OCI-LY7 (cell line): ENCODE results near the gene PSPN.

ENCODE experiments used
- EZH2phosphoT487 ChIP-seq: fragments of 200-600 bp; sonication (generic); IDR thresholded peaks from 2 replicates; pipeline ENCODE4 v1.6.1; 2018; ENCODE audit warnings: low read depth, borderline replicate concordance, mild to moderate bottlenecking, mixed run types, antibody characterized with exemption, low read length, moderate library complexity, mixed read lengths
- TF ChIP-seq, protein P1 (sequence below): fragments of 200-600 bp; sonication (generic); conservative IDR thresholded peaks from 2 replicates; pipeline ENCODE4 v1.5.1; 2014; ENCODE audit warnings: mild to moderate bottlenecking, antibody characterized with exemption, low read length, moderate library complexity, mixed read lengths

DNA sequence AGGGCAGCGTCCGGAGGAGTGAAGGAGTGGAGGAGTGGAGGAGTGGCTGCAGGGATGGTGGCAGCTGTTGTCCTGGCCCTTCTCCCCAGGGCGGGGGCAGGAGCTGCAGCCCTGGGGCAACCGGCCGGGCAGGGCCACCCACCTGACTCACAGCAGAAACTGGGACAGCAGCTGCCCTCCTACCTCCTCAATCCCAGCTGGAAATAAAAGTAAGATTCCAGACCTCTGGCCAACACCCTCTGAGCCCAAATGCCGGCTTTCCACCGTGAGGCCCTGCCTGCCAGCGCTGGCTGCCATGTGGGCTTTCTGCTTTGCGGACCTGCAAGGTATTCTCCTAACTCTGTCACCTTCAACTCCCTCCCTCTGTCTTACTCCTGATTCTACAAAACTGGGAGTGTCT lies 17.7 kb downstream of the PSPN start:
- TF ChIP-seq, protein P1, sequence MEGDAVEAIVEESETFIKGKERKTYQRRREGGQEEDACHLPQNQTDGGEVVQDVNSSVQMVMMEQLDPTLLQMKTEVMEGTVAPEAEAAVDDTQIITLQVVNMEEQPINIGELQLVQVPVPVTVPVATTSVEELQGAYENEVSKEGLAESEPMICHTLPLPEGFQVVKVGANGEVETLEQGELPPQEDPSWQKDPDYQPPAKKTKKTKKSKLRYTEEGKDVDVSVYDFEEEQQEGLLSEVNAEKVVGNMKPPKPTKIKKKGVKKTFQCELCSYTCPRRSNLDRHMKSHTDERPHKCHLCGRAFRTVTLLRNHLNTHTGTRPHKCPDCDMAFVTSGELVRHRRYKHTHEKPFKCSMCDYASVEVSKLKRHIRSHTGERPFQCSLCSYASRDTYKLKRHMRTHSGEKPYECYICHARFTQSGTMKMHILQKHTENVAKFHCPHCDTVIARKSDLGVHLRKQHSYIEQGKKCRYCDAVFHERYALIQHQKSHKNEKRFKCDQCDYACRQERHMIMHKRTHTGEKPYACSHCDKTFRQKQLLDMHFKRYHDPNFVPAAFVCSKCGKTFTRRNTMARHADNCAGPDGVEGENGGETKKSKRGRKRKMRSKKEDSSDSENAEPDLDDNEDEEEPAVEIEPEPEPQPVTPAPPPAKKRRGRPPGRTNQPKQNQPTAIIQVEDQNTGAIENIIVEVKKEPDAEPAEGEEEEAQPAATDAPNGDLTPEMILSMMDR: no peak
- TF ChIP-seq EZH2phosphoT487: no peak
